Stimulated activated effector memory CD8-positive, alpha-beta T cell treated with anti-CD3 and anti-CD28 coated beads, Interleukin-12 subunit alpha, Interleukin-12 subunit beta, amount 100 ng/mL, for 72 hours (primary cell): ENCODE results near the gene TERB1.

ENCODE experiments used
- ATAC-seq: fragments of 150-1000 bp; cut with Tn5 transposase; 2 replicates; pipeline ENCODE4 v1.10.0; 2021
- DNase-seq, 2 donors: peaks; one replicate each; pipeline ENCODE4 v3.0.0; 2021 to 2022; ENCODE audit warnings: low spot score in 2 of 2
- H3K27ac Mint-ChIP-seq: one replicate; pipeline ENCODE4 v1.8.0; 2022; ENCODE audit warnings: mild to moderate bottlenecking, mixed read lengths
- H3K36me3 Mint-ChIP-seq: one replicate; pipeline ENCODE4 v1.8.0; 2022; ENCODE audit warnings: mild to moderate bottlenecking, mixed read lengths
- H3K4me1 Mint-ChIP-seq: one replicate; pipeline ENCODE4 v1.8.0; 2022; ENCODE audit warnings: mixed read lengths
- H3K4me3 Mint-ChIP-seq: one replicate; pipeline ENCODE4 v1.8.0; 2022; ENCODE audit warnings: mild to moderate bottlenecking, mixed read lengths
- H3K9me3 Mint-ChIP-seq: one replicate; pipeline ENCODE4 v1.8.0; 2022; ENCODE audit warnings: mixed read lengths

The TERB1 gene

DNA sequence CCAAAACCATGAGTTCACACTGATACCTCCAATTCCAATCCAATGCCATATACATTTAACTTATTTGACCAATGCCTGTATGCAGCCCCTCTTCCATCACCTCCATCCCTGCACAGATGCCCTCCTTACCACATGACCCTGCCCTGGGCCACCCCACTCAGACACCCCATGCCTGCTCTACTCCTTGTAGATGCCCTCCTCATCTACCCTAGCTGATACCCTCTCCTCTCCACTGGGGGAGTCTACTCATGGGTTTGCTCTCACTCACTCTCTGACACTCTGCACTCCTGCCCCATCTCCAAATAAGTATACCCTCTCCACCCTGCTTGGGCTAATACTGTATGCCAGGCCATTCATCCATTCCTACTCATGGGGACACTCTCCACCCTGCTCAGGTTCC lies 88.9 kb downstream of the TERB1 start:
- Mint-ChIP-seq H3K4me1 (no peaks in the 10 kb centered on the region), H3K9me3 (no peaks in the 10 kb centered on the region), H3K4me3 (no peak overlapping the region), H3K27ac (no peak overlapping the region), H3K36me3 (no peaks in the 10 kb centered on the region)
- DNase-seq (no peak), ATAC-seq (peak; percentile 37)

GRCh38 chr16:66711581-66711980 lies 89.8 kb downstream of the TERB1 start:
- no peak for DNase-seq
- H3K4me1 Mint-ChIP-seq: no peaks in the 10 kb centered on the region
- no peaks in the 10 kb centered on the region for H3K36me3 Mint-ChIP-seq
- ATAC-seq: peak; percentile 32
- H3K4me3 Mint-ChIP-seq: no peak overlapping the region
- H3K27ac Mint-ChIP-seq: no peak overlapping the region
- no peaks in the 10 kb centered on the region for H3K9me3 Mint-ChIP-seq

DNA sequence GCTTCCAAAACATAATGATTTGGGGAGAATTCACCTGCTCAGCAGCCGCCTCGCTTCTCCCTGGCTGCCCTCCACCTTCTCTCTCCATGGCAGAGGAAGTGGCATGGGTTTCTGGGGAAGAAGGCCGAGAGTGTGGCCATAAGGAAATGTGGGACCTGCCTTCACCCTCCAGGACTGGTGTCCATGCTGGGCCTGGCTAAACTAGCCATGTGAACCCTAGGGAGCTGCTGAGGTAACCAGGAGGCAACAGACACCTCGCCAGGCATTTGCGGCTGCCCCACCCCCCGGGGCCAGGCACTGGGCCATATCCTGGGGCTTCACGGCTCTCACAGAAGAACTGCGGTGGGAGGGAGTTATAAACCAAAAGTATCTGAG lies 94.9 kb downstream of the TERB1 start:
- Mint-ChIP-seq H3K27ac (no peak overlapping the region), H3K9me3 (no peaks in the 10 kb centered on the region), H3K36me3 (no peaks in the 10 kb centered on the region), H3K4me3 (no peak overlapping the region), H3K4me1 (no peaks in the 10 kb centered on the region)
- no peak for DNase-seq
- ATAC-seq: no peak

DNA sequence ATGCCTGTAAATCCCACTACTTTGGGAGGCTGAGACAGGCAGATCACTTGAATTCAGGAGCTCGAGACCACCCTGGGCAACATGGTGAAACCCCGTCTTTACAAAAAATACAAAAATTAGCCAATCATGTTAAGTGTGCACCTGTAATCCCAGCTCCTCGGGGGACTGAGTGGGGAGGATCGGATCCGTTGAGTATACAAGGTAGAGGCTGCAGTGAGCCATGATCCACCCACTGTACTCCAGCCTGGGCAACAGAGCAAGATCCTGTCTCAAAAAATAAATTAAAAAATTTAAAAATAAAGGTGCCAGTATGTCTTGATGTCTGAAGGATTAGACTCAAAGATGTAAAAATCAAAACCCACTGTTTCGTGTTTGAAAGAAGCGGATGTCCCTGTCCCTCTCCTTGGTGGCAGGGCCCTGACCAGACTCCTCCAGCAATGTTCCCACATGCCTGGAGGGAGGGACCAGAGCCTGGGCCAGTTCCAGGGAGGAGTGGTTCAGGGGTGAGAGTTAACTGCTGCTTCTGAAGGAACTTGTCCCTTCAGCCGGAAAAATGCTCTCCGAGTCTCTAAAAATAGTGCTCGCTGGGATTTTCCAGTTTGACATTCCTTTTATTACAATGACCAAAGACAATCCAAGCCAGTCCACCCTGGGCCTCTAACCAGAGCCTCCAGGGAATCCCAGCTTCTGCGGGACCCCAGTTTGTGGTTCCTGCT lies 95.4 kb downstream of the TERB1 start:
- H3K4me1 Mint-ChIP-seq: no peaks in the 10 kb centered on the region
- no peaks in the 10 kb centered on the region for H3K36me3 Mint-ChIP-seq
- no peaks in the 10 kb centered on the region for H3K9me3 Mint-ChIP-seq
- DNase-seq (no peak), ATAC-seq (no peak)
- H3K4me3 Mint-ChIP-seq: no peak overlapping the region
- H3K27ac Mint-ChIP-seq: no peak overlapping the region
